Ecto neural progenitor cell (in vitro differentiated cells): ENCODE results near the gene RNU4-1.
"Not testable (repeated sequence)": the region's sequence is repeated elsewhere in the genome, so short reads cannot be mapped to it uniquely, and the experiment has no call there.

Source experiments
- DNase-seq: peaks from one replicate; pipeline ENCODE4 v3.0.0-alpha.2; 2018; ENCODE audit warnings: low spot score

Gene RNU4-1

GRCh38 chr12:120292661-120293531 lies at the start of gene RNU4-1:
Gene RNU4-1 (minus strand): TSS chr12:120293237.
- DNase-seq: peak; percentile 90

GRCh38 chr12:120342175-120343038 lies 49.4 kb upstream of the RNU4-1 start:
- no peak for DNase-seq

- DNase-seq: no peak
Observed at GRCh38 chr12:120339256-120339655, 46.2 kb upstream of the RNU4-1 start.

GRCh38 chr12:120337730-120338129 lies 44.7 kb upstream of the RNU4-1 start:
- DNase-seq: no peak

- not testable (repeated sequence) for DNase-seq
Observed at GRCh38 chr12:120336392-120336791, 43.4 kb upstream of the RNU4-1 start.

GRCh38 chr12:120335447-120335846 lies 42.4 kb upstream of the RNU4-1 start:
- peak; percentile 70 for DNase-seq

- DNase-seq: no peak
Observed at GRCh38 chr12:120332523-120332922, 39.5 kb upstream of the RNU4-1 start.

- DNase-seq: no peak
Observed at GRCh38 chr12:120332041-120332440, 39.0 kb upstream of the RNU4-1 start.

GRCh38 chr12:120331390-120331789 lies 38.4 kb upstream of the RNU4-1 start:
- DNase-seq: no peak

- no peak for DNase-seq
Observed at GRCh38 chr12:120328228-120328627, 35.2 kb upstream of the RNU4-1 start.

GRCh38 chr12:120327593-120327992 lies 34.6 kb upstream of the RNU4-1 start, which contains the start of gene PLA2G1B:
Gene PLA2G1B (minus strand): TSS chr12:120327779. CDS start chr12:120327753, 26 bp downstream.
- DNase-seq: no peak

GRCh38 chr12:120324841-120325417 lies 31.9 kb upstream of the RNU4-1 start:
- DNase-seq: no peak

GRCh38 chr12:120323772-120324171 lies 30.7 kb upstream of the RNU4-1 start:
- DNase-seq: no peak

GRCh38 chr12:120321382-120322202 lies 28.6 kb upstream of the RNU4-1 start:
- DNase-seq: no peak

GRCh38 chr12:120317224-120318105 lies 24.4 kb upstream of the RNU4-1 start:
- DNase-seq: peak; percentile 100

- no peak for DNase-seq
Observed at GRCh38 chr12:120316798-120317223, 23.8 kb upstream of the RNU4-1 start.

GRCh38 chr12:120314220-120314619 lies 21.2 kb upstream of the RNU4-1 start:
- DNase-seq: no peak

- DNase-seq: peak; percentile 94
Observed at GRCh38 chr12:120301962-120302815, 9.2 kb upstream of the RNU4-1 start, which contains the start of gene SIRT4. Gene SIRT4 (plus strand): TSS chr12:120302321. CDS start chr12:120303562, 1,241 bp downstream.

- peak; percentile 84 for DNase-seq
Observed at GRCh38 chr12:120292411-120292660, 701 bp downstream of the RNU4-1 start.
